Endothelial cell of umbilical vein (primary cell): ENCODE measurements around the gene DLST. TPM values are rescaled to one million over a fixed set of nuclear protein-coding genes. Genes with fewer than 3 reads are reported as not detected.

Experiments used
- BruUV-seq: library from RNA; stranded (reverse); fragments of 400-500 nt; replicated peaks from 2 replicates; lab custom pipeline; 2021; lab: Mats Ljungman, UMichigan
- CTCF ChIA-PET: fragments of 300-600, 350-600 bp; sonication (Branson Sonifier 250); formaldehyde crosslinking; loops from one replicate; lab custom pipeline; 2021; ENCODE audit warnings: antibody characterized with exemption, inconsistent platforms; lab: Charles Lee
- POLR2A ChIA-PET: fragments of 300-600, 350-600 bp; sonication (Branson Sonifier 250); formaldehyde crosslinking; loops from one replicate; lab custom pipeline; 2021; ENCODE audit warnings: antibody characterized with exemption, inconsistent platforms; lab: Charles Lee
- DNase-seq: peaks from one replicate; pipeline ENCODE4 v3.0.0-alpha.2; 2011; ENCODE audit warnings: low read depth, low spot score
- FAIRE-seq: peaks from 2 replicates; lab custom pipeline; 2011; peaks lifted over from hg19 to GRCh38; lab: Jason Lieb, UNC
- H2AFZ ChIP-seq: 2 replicates; pipeline ENCODE4 v1.6.0; 2012; ENCODE audit warnings: low read depth, low read length, control low read depth, inconsistent platforms
- H3K27ac ChIP-seq: 2 replicates; pipeline ENCODE4 v1.5.1; 2011; ENCODE audit warnings: low read depth, mild to moderate bottlenecking, control low read depth, low read length, moderate library complexity; ENCODE audit not compliant: insufficient read depth
- H3K27me3 ChIP-seq, 2 experiments: 2 replicates each; pipeline versions ENCODE4 v1.6.0 to v1.6.1; 2011; ENCODE audit warnings: low read length in 2 of 2, mixed read lengths in 1 of 2; ENCODE audit not compliant: control insufficient read depth in 2 of 2, insufficient read depth in 2 of 2
- H3K36me3 ChIP-seq, 2 experiments: 2 replicates in 1 of 2; 3 replicates in 1 of 2; pipeline ENCODE4 v1.5.1; 2011; ENCODE audit warnings: low read length in 2 of 2, mild to moderate bottlenecking in 1 of 2, moderate library complexity in 1 of 2; ENCODE audit not compliant: control insufficient read depth in 2 of 2, insufficient read depth in 2 of 2; ENCODE audit errors: extremely low read depth in 1 of 2
- H3K4me1 ChIP-seq: 3 replicates; pipeline ENCODE4 v1.5.1; 2011; ENCODE audit warnings: mild to moderate bottlenecking, low read length; ENCODE audit not compliant: control insufficient read depth, insufficient read depth; ENCODE audit errors: extremely low read depth
- H3K4me2 ChIP-seq: 2 replicates; pipeline ENCODE4 v1.6.1; 2011; ENCODE audit warnings: low read length, control low read depth, mixed read lengths; ENCODE audit not compliant: insufficient read depth
- H3K4me3 ChIP-seq, 3 experiments: fragments of 200-600 bp in 1 of 3; sonication (generic), shearing (Covaris generic) in 1 of 3; replicated peaks in 1 of 3; 2 replicates each; pipeline ENCODE4 v1.5.1; 2011 to 2016; ENCODE audit warnings: control low read depth in 3 of 3, low read length in 3 of 3, mild to moderate bottlenecking in 2 of 3, inconsistent platforms in 1 of 3, low read depth in 1 of 3, moderate library complexity in 1 of 3; ENCODE audit not compliant: insufficient read depth in 1 of 3
- H3K79me2 ChIP-seq: 2 replicates; pipeline ENCODE4 v1.6.0; 2012; ENCODE audit warnings: low read length, inconsistent platforms; ENCODE audit not compliant: control insufficient read depth, insufficient read depth
- H3K9ac ChIP-seq: replicated peaks from 2 replicates; pipeline ENCODE3; 2011; ENCODE audit warnings: low read length, control low read depth; ENCODE audit not compliant: insufficient read depth; ENCODE audit errors: extremely low read depth
- H3K9me1 ChIP-seq: replicated peaks from 3 replicates; pipeline ENCODE4 v1.6.0; 2011; ENCODE audit warnings: mild to moderate bottlenecking, low read length; ENCODE audit not compliant: control insufficient read depth, insufficient read depth; ENCODE audit errors: extremely low read depth
- H3K9me3 ChIP-seq: replicated peaks from 2 replicates; pipeline ENCODE4 v1.5.1; 2012; ENCODE audit warnings: low read length, inconsistent platforms; ENCODE audit not compliant: control insufficient read depth, insufficient read depth
- H4K20me1 ChIP-seq: replicated peaks from 2 replicates; pipeline ENCODE3; 2011; ENCODE audit warnings: mild to moderate bottlenecking, low read length; ENCODE audit not compliant: control insufficient read depth, insufficient read depth; ENCODE audit errors: extremely low read depth
- EZH2 ChIP-seq: IDR thresholded peaks from 2 replicates; pipeline ENCODE4 v1.6.1; 2012; ENCODE audit warnings: borderline replicate concordance, low read depth, mild to moderate bottlenecking, moderate library complexity, low read length, inconsistent platforms; ENCODE audit not compliant: severe bottlenecking
- FOS ChIP-seq: IDR thresholded peaks from 2 replicates; pipeline ENCODE4 v1.6.1; 2011; ENCODE audit warnings: mild to moderate bottlenecking, low read length, moderate library complexity, borderline replicate concordance; ENCODE audit not compliant: insufficient read depth
- GATA2 ChIP-seq: IDR thresholded peaks from 2 replicates; pipeline ENCODE4 v1.7.0; 2011; ENCODE audit warnings: low read depth, mild to moderate bottlenecking, moderate library complexity, mixed read lengths, low read length; ENCODE audit not compliant: insufficient read length, insufficient read depth
- JUN ChIP-seq: IDR thresholded peaks from 2 replicates; pipeline ENCODE4 v1.6.1; 2011; ENCODE audit warnings: borderline replicate concordance, low read depth; ENCODE audit not compliant: insufficient read length, insufficient read depth
- MYC ChIP-seq: IDR thresholded peaks from one replicate; pipeline ENCODE4 v1.6.1; 2011; ENCODE audit warnings: mild to moderate bottlenecking, low read depth, low read length
- POLR2A ChIP-seq: IDR thresholded peaks from 2 replicates; pipeline ENCODE4 v1.6.1; 2012; ENCODE audit warnings: low read depth, mild to moderate bottlenecking, control low read depth, low read length
- POLR2AphosphoS5 ChIP-seq: IDR thresholded peaks from 2 replicates; pipeline ENCODE4 v1.6.1; 2012; ENCODE audit warnings: low read depth, mild to moderate bottlenecking, control low read depth, low read length, moderate library complexity; ENCODE audit not compliant: insufficient read depth
- dilution Hi-C: fragments of 300-500 bp; cut with MboI; formaldehyde crosslinking; loops from one replicate; pipeline ENCODE4 v1.15.0; 2019; ENCODE audit warnings: low sequenced_read_pairs; ENCODE audit not compliant: extremely low pct_ligation_motif_present
- intact Hi-C: fragments of 100-400 bp; cut with micrococcal nuclease; formaldehyde crosslinking; loops from one replicate; pipeline ENCODE4 v1.10.0; 2022
- polyA plus RNA-seq, 4 experiments: library from polyadenylated mRNA; depleted of rRNA in 3 of 4; stranded (reverse) in 3 of 4; unstranded in 1 of 4; fragments of >200 nt; gene quantifications; 2 replicates each; pipeline versions ENCODE4 v1.2.1 to v1.2.3, GENCODE V29; 2011 to 2012; ENCODE audit warnings: missing spikeins in 1 of 4
- total RNA-seq: library from RNA; stranded (reverse); gene quantifications from 2 replicates; pipeline ENCODE4 v1.2.3, GENCODE V29; 2021
- TF ChIP-seq, protein P1 (sequence below), 2 donors: IDR thresholded peaks; 1 replicate in 1 of 2; 2 replicates in 1 of 2; pipeline ENCODE4 v1.5.1; 2011; ENCODE audit warnings: low read length in 2 of 2, mild to moderate bottlenecking in 2 of 2, moderate library complexity in 2 of 2, control low read depth in 1 of 2, inconsistent platforms in 1 of 2, low read depth in 1 of 2; ENCODE audit not compliant: insufficient read depth in 1 of 2; ENCODE audit errors: extremely low read depth in 1 of 2
- TF ChIP-seq, protein P2 (sequence below): IDR thresholded peaks from 2 replicates; pipeline ENCODE4 v1.6.1; 2011; ENCODE audit not compliant: insufficient read depth, insufficient read length

DLST gene
- total and polyA plus RNA-seq, 2 donors (not counting 3 experiments of a cell fraction or from before 2014, with no cell fraction given) = 98.4 to 110 TPM

DNA sequence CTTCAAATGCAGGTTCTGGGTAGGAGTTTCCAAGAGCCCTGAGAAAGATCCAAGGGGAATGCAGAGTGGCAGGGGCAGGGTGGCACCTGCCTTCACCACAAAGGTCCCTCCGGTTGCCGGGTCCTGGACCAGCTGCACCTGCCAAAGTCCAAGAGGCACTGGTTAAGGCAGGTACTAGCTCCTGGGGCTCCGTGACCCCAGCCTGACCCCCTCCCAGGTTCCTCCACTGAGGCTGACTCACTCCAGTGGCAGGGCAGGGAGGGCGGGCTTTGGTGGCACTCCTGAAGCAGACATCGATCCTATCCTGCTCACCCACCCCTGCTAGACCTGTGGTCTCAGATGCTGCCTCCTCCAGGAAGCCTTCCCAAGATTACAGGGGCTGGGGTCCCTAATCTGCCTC, 30.0 kb downstream of the DLST start:
- no peak overlapping the region for H2AFZ ChIP-seq
- TF ChIP-seq JUN (no peak), GATA2 (no peak), POLR2A (no peak), MYC (no peak), POLR2AphosphoS5 (no peak), FOS (no peak), EZH2 (no peak)
- TF ChIP-seq, protein P1, sequence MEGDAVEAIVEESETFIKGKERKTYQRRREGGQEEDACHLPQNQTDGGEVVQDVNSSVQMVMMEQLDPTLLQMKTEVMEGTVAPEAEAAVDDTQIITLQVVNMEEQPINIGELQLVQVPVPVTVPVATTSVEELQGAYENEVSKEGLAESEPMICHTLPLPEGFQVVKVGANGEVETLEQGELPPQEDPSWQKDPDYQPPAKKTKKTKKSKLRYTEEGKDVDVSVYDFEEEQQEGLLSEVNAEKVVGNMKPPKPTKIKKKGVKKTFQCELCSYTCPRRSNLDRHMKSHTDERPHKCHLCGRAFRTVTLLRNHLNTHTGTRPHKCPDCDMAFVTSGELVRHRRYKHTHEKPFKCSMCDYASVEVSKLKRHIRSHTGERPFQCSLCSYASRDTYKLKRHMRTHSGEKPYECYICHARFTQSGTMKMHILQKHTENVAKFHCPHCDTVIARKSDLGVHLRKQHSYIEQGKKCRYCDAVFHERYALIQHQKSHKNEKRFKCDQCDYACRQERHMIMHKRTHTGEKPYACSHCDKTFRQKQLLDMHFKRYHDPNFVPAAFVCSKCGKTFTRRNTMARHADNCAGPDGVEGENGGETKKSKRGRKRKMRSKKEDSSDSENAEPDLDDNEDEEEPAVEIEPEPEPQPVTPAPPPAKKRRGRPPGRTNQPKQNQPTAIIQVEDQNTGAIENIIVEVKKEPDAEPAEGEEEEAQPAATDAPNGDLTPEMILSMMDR (IDR thresholded peaks at IDR 0.05; ENCODE audit: extremely low read depth in 1 of 2, insufficient read depth in 1 of 2, low read depth in 1 of 2, low read length in 2 of 2) = no peak
- TF ChIP-seq, protein P2, sequence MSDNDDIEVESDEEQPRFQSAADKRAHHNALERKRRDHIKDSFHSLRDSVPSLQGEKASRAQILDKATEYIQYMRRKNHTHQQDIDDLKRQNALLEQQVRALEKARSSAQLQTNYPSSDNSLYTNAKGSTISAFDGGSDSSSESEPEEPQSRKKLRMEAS = no peak
- peaks cover 7% of the 10 kb centered on the region for H3K4me1 ChIP-seq
- dilution Hi-C loops = no loop called here
- CTCF ChIA-PET = interaction anchor here (3.5 kb wide), 1 partner anchor 177 kb away, joined by 29 read pairs; no protein-coding TSS in a partner anchor
- H4K20me1 ChIP-seq = no peaks in the 10 kb centered on the region
- FAIRE-seq (no peak), DNase-seq (no peak)
- H3K4me2 ChIP-seq = no peak overlapping the region
- no peaks in the 10 kb centered on the region for H3K9me1 ChIP-seq
- H3K9me3 ChIP-seq = no peaks in the 10 kb centered on the region
- POLR2A ChIA-PET = no interaction called here
- no peaks in the 10 kb centered on the region for H3K27me3 ChIP-seq
- no peaks in the 10 kb centered on the region for H3K36me3 ChIP-seq
- no peak overlapping the region for H3K27ac ChIP-seq
- BruUV-seq = no TSS peak
- no peaks in the 10 kb centered on the region for H3K79me2 ChIP-seq
- H3K9ac ChIP-seq = no peak overlapping the region
- H3K4me3 ChIP-seq = no peak overlapping the region
- intact Hi-C loops = no loop called here
